Esophagus muscularis mucosa (tissue), 3 donors: ENCODE results near the gene NSRP1.

Experiments
- POLR2A ChIP-seq: fragments of 450-650 bp; IDR thresholded peaks from one replicate; pipeline ENCODE4 v1.6.1; 2017; ENCODE audit warnings: antibody characterized with exemption, moderate library complexity, mild to moderate bottlenecking, low read depth
- POLR2AphosphoS5 ChIP-seq, 2 donors: sonication (generic); formaldehyde crosslinking; IDR thresholded peaks; one replicate each; pipeline ENCODE4 v1.6.1; 2017; ENCODE audit warnings: antibody characterized with exemption in 2 of 2
- TF ChIP-seq, protein P1 (sequence below), 3 experiments: fragments of 200-600 bp in 2 of 3; fragments of 450-650 bp in 1 of 3; sonication (generic) in 2 of 3; IDR thresholded peaks; one replicate each; pipeline ENCODE4 v1.5.1; 2017 to 2019; ENCODE audit warnings: antibody characterized with exemption in 3 of 3, mild to moderate bottlenecking in 2 of 3, moderate library complexity in 1 of 3

DNA sequence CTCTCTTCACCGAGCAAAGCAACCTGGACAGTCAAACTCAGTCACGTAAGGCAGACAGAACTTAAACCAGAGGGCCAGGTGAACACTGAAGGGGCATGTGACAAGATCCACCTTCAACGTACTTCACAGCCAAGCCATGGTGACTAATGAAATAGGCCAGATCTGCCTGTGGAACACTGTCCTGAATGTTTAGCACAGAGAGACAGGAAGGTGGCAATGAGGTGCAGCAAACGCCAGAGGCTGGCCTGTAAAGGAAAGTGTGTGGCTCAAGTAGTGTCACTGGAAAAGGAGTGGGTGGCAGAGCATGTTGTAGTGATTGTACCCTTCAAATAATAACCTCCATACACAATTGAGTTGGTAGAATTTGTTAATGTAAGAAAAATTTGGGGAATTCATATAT lies 80.8 kb downstream of the NSRP1 start:
- TF ChIP-seq POLR2A: no peak
- TF ChIP-seq, protein P1, sequence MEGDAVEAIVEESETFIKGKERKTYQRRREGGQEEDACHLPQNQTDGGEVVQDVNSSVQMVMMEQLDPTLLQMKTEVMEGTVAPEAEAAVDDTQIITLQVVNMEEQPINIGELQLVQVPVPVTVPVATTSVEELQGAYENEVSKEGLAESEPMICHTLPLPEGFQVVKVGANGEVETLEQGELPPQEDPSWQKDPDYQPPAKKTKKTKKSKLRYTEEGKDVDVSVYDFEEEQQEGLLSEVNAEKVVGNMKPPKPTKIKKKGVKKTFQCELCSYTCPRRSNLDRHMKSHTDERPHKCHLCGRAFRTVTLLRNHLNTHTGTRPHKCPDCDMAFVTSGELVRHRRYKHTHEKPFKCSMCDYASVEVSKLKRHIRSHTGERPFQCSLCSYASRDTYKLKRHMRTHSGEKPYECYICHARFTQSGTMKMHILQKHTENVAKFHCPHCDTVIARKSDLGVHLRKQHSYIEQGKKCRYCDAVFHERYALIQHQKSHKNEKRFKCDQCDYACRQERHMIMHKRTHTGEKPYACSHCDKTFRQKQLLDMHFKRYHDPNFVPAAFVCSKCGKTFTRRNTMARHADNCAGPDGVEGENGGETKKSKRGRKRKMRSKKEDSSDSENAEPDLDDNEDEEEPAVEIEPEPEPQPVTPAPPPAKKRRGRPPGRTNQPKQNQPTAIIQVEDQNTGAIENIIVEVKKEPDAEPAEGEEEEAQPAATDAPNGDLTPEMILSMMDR (IDR thresholded peaks at IDR 0.05): no peak
- no peak for TF ChIP-seq POLR2AphosphoS5 (IDR thresholded peaks at IDR 0.05)
